Effector memory CD8-positive, alpha-beta T cell (primary cell): ENCODE results near the gene CDHR2.
A peak's percentile ranks its signal among the peaks of the same experiment; 100 is the strongest.

Source experiments
- ATAC-seq: fragments of 150-1000 bp; cut with Tn5 transposase; replicated peaks from 2 replicates; pipeline ENCODE4 v1.10.0; 2021; ENCODE audit warnings: mild to moderate bottlenecking, moderate library complexity
- DNase-seq, 3 experiments: peaks; one replicate each; pipeline ENCODE4 v3.0.0; 2021
- H3K27ac Mint-ChIP-seq, 2 donors: one replicate each; pipeline ENCODE4 v1.8.0; 2022; ENCODE audit warnings: mild to moderate bottlenecking in 2 of 2, mixed read lengths in 2 of 2, moderate library complexity in 2 of 2
- H3K27me3 Mint-ChIP-seq, 2 donors: one replicate each; pipeline ENCODE4 v1.8.0; 2022; ENCODE audit warnings: mixed read lengths in 2 of 2
- H3K36me3 Mint-ChIP-seq: one replicate; pipeline ENCODE4 v1.8.0; 2022; ENCODE audit warnings: mild to moderate bottlenecking, moderate library complexity, mixed read lengths; ENCODE audit not compliant: insufficient read depth
- H3K4me1 Mint-ChIP-seq, 2 donors: one replicate each; pipeline ENCODE4 v1.8.0; 2022; ENCODE audit warnings: low read depth in 2 of 2, mixed read lengths in 2 of 2
- H3K4me3 Mint-ChIP-seq, 2 donors: one replicate each; pipeline ENCODE4 v1.8.0; 2022; ENCODE audit warnings: mild to moderate bottlenecking in 2 of 2, mixed read lengths in 2 of 2, moderate library complexity in 2 of 2
- H3K9me3 Mint-ChIP-seq, 2 donors: one replicate each; pipeline ENCODE4 v1.8.0; 2022; ENCODE audit warnings: mixed read lengths in 2 of 2

Gene CDHR2

DNA sequence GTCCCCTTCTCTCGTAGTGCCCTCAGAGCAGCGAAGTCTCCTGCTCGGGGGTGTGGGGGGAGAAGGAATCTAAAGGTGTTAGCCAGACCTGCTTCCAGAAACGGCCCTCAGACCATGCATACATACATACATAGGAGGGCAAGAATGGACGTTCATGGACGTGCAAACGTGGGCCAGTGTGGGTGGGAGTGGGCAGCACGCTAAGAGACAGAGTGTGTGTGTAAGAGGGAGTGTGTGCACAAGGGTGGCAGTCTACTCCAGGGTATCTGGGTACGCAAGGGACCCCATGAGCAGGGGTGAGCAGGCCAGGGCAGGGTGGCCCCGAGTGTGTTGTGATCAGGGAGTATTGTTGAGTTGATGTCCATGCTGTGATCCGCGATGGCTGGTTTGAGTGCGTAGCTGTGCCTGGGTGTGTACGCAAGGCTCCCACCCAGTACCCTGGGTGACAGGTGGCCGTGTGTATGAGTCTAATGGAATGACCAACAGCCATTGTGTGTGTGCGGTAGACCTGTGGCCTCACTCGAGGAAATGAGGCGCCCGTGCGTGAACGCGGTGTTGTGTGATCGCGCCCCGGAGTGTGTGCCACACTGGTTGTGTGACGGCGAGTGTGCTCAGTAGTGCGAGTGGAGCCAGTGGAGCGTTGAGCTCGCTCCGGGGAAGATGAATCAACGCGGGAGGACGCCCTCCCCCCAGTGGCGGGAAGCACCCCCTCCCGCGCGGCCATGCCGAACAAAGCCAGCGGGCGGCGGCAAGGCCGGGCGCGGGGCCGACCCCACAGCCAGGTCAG, 60.0 kb downstream of the CDHR2 start:
- peaks cover 20 to 22% of the 10 kb centered on the region in 2 donors for H3K27me3 Mint-ChIP-seq
- peaks cover 21% of the 10 kb centered on the region for H3K36me3 Mint-ChIP-seq
- H3K4me1 Mint-ChIP-seq: peaks cover 10 to 13% of the 10 kb centered on the region in 2 donors
- peak overlapping the region; percentile 82 to 91 for H3K4me3 Mint-ChIP-seq
- peak overlapping the region in 1 of 2 donors; percentile 76 for H3K27ac Mint-ChIP-seq
- DNase-seq (no peak), ATAC-seq (peak; percentile 16)
- no peaks in the 10 kb centered on the region for H3K9me3 Mint-ChIP-seq

DNA sequence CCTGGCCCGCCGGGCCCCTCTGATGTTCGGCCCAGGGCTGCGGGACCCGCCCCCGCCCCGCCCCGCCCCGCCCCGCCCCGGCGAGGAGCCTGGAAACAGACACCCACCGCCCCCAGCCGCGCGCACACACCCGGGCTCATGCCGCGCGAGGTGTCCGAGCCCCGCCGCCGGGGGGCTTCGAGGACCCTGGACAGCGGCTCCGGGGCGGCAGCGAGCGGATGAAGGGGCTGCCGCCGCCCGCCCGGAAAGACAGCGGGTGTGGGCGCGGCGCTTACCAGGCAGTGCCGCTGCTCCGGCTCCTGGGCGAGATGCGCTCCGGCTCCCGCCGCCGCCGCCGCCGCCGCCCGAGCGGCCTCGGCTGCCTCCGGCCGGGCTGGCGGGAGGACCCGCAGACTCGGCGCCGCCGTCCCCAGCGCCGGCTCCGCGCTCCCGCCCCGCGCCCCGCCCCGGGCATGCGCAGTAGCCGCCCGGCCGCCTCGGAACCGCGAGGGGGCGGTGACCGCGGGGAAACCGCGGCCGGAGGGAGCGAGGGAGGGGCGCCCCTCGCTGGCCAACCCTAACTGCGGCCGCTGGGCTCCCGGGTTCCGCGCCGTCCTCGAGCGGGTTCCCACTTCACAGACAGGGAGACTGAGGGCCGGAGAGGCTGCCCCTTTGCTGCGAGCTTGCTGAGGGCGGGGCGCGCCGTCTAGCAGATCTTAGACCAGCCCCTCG, 60.7 kb downstream of the CDHR2 start, which contains the start of gene GPRIN1:
Gene GPRIN1 (minus strand): TSS at position 433 of the 711 bp plus-strand sequence. CDS start 10,322 bp downstream, outside the sequence.
- peak within 1 kb of the TSS in 1 of 2 donors; percentile 76 for H3K27ac Mint-ChIP-seq

DNA sequence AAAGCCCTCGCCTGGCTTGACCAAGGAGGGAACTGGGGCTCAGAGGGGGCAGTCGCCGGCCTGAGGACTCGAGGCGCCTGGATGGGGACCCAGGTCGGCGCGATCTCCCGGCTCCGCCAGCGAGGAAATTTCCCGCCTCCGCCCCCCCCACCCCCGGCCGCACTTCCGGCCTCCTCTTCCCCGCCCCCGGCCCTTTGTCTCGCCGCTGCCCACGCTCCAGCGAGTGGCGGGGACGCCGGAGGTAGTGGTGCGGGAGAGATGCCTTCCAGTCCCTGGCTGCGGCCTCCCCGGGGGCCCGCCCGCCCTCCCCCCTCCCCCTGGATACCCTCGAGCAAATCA, 61.3 kb downstream of the CDHR2 start:
- DNase-seq (no peak), ATAC-seq (no peak)
- no peak overlapping the region for H3K27ac Mint-ChIP-seq
- no peaks in the 10 kb centered on the region for H3K9me3 Mint-ChIP-seq
- peak overlapping the region; percentile 77 to 78 for H3K4me3 Mint-ChIP-seq
- H3K4me1 Mint-ChIP-seq: peaks cover 10 to 13% of the 10 kb centered on the region in 2 donors
- H3K27me3 Mint-ChIP-seq: peaks cover 23 to 30% of the 10 kb centered on the region in 2 donors
- H3K36me3 Mint-ChIP-seq: peaks cover 21% of the 10 kb centered on the region

More for the DNA sequence above, 60.7 kb downstream of the CDHR2 start, which contains the start of gene GPRIN1:
- H3K9me3 Mint-ChIP-seq: no peaks in the 10 kb centered on the region
- H3K27me3 Mint-ChIP-seq: peaks cover 22 to 24% of the 10 kb centered on the region in 2 donors
- peak within 1 kb of the TSS; percentile 82 to 91 for H3K4me3 Mint-ChIP-seq
- H3K36me3 Mint-ChIP-seq: peaks cover 21% of the 10 kb centered on the region
- H3K4me1 Mint-ChIP-seq: peaks cover 10 to 13% of the 10 kb centered on the region in 2 donors
- ATAC-seq: peak; percentile 76
- peak; percentile 25 to 39 (median 30) for DNase-seq

DNA sequence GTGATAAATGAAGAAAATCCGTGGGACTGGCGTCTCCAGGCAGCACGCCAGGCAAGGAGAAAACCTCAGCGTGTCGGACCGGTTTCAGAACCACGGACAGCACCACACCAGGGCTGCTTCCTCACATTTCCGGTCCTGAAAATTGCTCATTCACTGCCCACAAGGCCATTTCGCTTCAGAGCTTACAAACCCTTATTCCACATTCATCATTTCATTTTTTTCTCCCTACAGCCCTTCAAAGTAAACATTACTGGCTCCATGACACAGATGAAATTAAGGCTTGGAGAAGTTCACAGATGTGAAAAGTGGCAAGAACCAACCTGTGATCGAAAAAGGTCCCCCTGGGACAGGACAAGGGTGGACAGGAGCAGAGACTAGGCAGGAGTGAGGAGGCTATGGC, 62.3 kb downstream of the CDHR2 start:
- Mint-ChIP-seq H3K36me3 (peaks cover 21% of the 10 kb centered on the region), H3K4me3 (no peak overlapping the region), H3K27ac (no peak overlapping the region), H3K4me1 (peaks cover 10 to 13% of the 10 kb centered on the region in 2 donors), H3K9me3 (no peaks in the 10 kb centered on the region), H3K27me3 (peaks cover 33 to 40% of the 10 kb centered on the region in 2 donors)
- DNase-seq: peak; percentile 38 to 47 (median 39)
- ATAC-seq: no peak

DNA sequence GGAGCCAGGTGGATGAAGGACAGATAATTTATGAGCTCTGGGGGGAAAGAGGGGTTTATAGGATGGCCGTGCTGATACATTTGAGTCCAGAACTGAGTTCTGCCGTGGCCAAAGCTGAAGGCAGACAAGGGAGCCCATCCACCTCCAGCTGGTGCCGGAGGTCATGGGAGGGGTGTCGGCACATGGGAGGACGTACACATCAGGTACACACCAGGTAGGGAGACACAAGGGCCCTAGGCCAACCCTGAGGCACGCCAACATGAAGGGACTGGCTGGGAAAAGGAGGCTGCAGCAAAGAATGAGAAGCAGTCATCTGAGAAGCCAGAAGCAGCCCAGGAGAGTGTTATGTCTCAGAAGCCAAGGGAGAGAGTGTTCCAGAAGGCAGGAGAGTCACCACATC, 62.9 kb downstream of the CDHR2 start:
- no peak overlapping the region for H3K4me3 Mint-ChIP-seq
- ATAC-seq (no peak), DNase-seq (no peak)
- peaks cover 19% of the 10 kb centered on the region for H3K36me3 Mint-ChIP-seq
- H3K9me3 Mint-ChIP-seq: no peaks in the 10 kb centered on the region
- H3K27ac Mint-ChIP-seq: no peak overlapping the region
- H3K27me3 Mint-ChIP-seq: peaks cover 39 to 46% of the 10 kb centered on the region in 2 donors
- H3K4me1 Mint-ChIP-seq: peaks cover 10 to 13% of the 10 kb centered on the region in 2 donors

DNA sequence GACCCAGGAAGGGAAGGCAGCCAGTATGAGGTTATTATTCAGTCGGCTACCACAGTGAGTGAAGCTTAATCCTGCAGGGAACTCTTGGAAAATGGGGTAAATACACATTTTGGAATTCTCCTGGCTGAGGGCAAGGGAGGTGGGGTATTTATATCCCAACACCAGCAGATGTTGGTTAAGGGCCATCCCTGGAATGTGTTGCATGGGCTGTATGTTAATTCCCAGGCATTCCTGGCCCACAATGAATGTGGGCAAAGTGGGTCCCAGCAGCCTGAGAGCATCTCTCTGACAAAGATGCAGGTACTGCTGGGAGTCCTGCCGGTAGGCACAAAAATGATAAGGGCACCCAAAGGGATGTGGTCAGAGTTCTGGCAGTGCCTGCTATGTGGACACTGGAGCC, 63.7 kb downstream of the CDHR2 start:
- H3K36me3 Mint-ChIP-seq: peaks cover 13% of the 10 kb centered on the region
- peaks cover 10 to 13% of the 10 kb centered on the region in 2 donors for H3K4me1 Mint-ChIP-seq
- H3K27me3 Mint-ChIP-seq: peaks cover 48 to 54% of the 10 kb centered on the region in 2 donors
- H3K27ac Mint-ChIP-seq: no peak overlapping the region
- H3K9me3 Mint-ChIP-seq: no peaks in the 10 kb centered on the region
- H3K4me3 Mint-ChIP-seq: no peak overlapping the region
- ATAC-seq (no peak), DNase-seq (no peak)

DNA sequence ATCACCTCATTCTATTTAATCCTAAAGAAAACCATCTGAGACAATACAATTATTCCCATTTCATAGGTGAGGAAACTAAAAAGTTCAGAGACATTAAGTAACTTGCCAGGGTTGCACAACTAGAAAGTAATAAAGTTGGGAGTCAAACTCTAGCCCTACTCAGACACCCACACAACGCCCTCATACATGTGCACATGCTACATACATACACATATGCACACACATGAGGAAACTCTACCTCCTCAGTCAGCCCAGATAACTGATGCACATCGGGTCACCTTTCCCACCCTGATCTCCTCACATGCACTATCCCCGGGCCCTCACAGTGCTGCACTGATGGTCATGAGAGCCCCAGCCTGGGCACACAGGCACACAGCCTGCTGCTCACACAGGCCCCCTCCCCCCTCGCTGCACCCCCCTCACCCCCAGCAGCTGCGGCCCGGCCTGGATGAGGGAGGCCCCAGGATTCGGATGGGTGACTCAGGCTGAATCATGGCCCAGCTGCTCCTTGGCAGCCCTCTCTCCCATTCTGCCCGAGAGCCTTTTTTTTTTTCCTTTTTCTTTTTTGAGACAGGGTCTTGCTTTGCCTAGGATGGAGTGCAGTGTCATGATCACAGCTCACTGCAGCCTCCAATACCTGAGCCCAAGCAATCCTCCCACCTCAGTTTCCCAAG, 65.8 kb downstream of the CDHR2 start:
- Mint-ChIP-seq H3K27me3 (peaks cover 56 to 75% of the 10 kb centered on the region in 2 donors), H3K4me1 (peaks cover 3 to 5% of the 10 kb centered on the region in 2 donors), H3K36me3 (peaks cover 6% of the 10 kb centered on the region), H3K27ac (no peak overlapping the region), H3K9me3 (no peaks in the 10 kb centered on the region), H3K4me3 (no peak overlapping the region)
- no peak for ATAC-seq
- no peak for DNase-seq

DNA sequence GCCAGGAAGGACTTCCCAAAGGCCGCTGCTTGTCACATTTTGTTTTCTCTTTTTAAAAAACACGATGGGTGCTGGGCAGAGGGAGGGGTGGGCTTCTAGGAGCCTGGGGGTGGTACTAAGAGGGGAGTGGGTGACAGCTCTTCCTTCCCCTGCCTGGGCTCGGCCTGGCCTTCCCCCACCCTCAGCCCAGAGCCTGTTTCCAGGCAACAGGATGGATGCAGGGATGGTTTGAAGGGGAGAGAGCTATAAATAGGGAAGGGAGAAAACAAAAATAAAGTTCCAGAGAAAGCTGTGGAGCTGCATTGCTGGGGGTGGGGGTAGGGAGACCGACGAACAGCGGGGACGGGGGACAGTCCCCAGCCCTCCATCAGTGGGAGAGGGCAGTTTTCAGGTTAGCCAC, 67.4 kb downstream of the CDHR2 start:
- Mint-ChIP-seq H3K9me3 (no peaks in the 10 kb centered on the region), H3K36me3 (peaks cover 3% of the 10 kb centered on the region), H3K27me3 (peaks cover 69 to 87% of the 10 kb centered on the region in 2 donors), H3K27ac (no peak overlapping the region), H3K4me3 (no peak overlapping the region), H3K4me1 (peaks cover 9 to 10% of the 10 kb centered on the region in 2 donors)
- DNase-seq: no peak
- no peak for ATAC-seq

DNA sequence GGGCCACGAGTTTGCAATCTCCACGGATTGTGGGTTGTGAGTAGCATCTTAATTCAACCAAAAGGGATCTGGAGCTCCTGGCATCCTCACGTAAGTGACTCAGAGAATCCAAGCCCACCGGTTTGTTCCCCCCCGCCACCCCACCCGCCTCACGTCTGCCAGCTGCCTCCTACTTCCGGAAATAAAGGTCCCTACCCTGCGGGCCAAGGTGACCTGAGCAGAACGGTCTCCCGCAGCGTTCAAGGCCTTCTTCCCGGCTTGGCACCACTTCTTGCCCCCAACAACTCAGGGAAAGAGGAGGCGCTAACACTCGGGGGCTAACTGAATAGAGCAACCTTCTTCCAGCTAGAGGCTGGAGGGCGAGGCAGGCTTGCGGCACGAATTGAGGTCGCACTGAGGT, 69.6 kb downstream of the CDHR2 start:
- Mint-ChIP-seq H3K36me3 (peaks cover 3% of the 10 kb centered on the region), H3K4me1 (peaks cover 7 to 9% of the 10 kb centered on the region in 2 donors), H3K9me3 (no peaks in the 10 kb centered on the region), H3K4me3 (peak overlapping the region; percentile 78 to 80), H3K27ac (no peak overlapping the region), H3K27me3 (peaks cover 63 to 85% of the 10 kb centered on the region in 2 donors)
- DNase-seq (no peak), ATAC-seq (no peak)

DNA sequence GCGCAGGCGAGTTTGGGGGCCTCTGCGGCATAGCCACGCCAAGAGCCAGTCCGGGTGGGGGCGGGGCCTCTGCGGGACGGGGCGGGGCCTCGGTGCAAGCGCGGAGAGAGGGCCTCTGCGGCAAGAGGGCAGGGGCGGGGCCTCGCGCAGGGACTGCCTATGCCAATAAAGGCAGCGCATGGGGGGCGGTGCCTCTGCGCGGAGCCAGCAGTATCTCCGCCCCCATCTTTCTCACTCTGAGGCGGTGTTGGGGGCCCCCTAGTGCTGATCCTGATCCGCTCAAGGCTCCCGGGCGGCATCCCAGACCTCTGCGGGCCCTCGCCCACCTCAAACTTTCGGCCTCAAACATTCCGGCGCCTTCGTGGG, 70.0 kb downstream of the CDHR2 start:
- Mint-ChIP-seq H3K27me3 (peaks cover 63 to 89% of the 10 kb centered on the region in 2 donors), H3K4me1 (peaks cover 7 to 9% of the 10 kb centered on the region in 2 donors), H3K9me3 (no peaks in the 10 kb centered on the region), H3K27ac (no peak overlapping the region), H3K36me3 (peaks cover 3% of the 10 kb centered on the region), H3K4me3 (peak overlapping the region; percentile 78 to 80)
- peak; percentile 60 to 67 (median 64) for DNase-seq
- peak; percentile 97 for ATAC-seq

DNA sequence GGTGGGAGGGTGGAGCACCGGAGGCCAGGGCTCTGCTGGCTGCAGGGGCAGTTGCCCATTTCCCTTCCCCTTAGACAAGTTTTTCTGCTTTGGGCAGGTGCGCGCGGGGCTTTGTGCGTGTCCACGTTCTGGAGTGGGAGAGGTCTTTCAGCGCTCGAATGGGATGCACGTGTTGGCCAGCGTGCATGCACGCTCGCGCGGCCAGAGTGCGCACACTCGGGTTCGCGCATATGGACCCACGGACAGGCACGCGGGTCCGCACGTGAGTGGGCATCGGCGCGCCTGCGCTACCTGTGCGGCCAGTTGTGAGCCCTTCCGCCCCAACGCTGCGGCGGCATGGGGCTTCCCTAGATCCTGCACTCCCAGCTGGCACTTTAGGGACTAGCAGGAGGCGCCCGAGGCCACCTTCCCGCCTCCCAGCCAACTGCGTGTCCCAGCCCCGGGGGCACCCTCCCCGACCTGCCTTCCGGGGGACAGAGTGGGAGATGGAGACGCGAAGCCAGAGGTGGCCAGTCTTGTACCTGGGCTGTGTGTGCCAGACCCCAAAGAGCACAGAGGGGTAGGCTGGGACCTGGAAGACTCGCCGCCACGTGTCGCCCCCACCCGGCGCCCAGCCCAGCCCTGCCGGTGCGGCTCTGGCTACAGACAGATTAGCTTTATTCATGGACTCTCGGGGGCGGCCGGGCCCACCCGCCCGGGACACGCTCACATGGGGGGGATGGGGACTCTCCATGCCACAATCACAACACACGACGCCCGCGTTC, 70.6 kb downstream of the CDHR2 start:
- H3K36me3 Mint-ChIP-seq: peaks cover 3% of the 10 kb centered on the region
- DNase-seq (no peak), ATAC-seq (no peak)
- peak overlapping the region; percentile 78 to 80 for H3K4me3 Mint-ChIP-seq
- H3K9me3 Mint-ChIP-seq: no peaks in the 10 kb centered on the region
- H3K4me1 Mint-ChIP-seq: peaks cover 7 to 9% of the 10 kb centered on the region in 2 donors
- H3K27me3 Mint-ChIP-seq: peaks cover 63 to 91% of the 10 kb centered on the region in 2 donors
- H3K27ac Mint-ChIP-seq: no peak overlapping the region

DNA sequence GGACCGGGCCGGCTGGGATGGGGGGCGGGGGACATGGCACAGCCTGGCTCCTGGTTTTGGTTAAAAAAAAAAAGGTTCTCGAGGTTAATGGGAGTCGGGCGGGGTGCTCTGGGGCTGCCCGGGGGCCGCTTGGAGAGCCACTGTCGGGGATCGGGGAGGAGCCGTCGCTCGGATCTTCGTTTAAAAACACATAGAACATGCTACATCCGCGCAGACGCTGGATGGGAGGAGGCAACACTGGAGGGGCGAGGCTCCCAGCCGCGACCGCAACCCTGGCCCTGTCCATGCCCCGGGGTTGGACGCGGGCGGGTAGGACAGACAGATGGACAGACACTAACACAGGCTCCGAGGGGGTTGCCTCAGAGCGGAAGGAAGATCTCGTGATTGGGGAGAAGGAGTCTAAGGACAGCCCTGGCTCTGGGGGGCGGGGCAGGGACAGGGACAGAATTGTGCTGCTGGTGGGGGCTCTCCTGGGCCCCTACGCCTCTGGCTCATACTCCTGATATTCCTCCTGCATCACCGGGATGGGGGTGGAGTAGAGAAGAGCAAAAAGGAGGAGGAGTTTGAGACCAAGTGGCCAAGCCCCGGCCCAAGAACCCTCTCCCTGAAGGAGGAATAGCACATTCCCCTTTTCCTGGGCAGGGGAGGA, 71.3 kb downstream of the CDHR2 start:
- peak overlapping the region; percentile 78 to 80 for H3K4me3 Mint-ChIP-seq
- peaks cover 7 to 9% of the 10 kb centered on the region in 2 donors for H3K4me1 Mint-ChIP-seq
- ATAC-seq (no peak), DNase-seq (no peak)
- no peak overlapping the region for H3K27ac Mint-ChIP-seq
- H3K9me3 Mint-ChIP-seq: no peaks in the 10 kb centered on the region
- H3K27me3 Mint-ChIP-seq: peaks cover 61 to 90% of the 10 kb centered on the region in 2 donors
- peaks cover 3% of the 10 kb centered on the region for H3K36me3 Mint-ChIP-seq
